Naive thymus-derived CD8-positive, alpha-beta T cell (primary cell): ENCODE measurements around the gene PLK1. TPM values are rescaled to one million over a fixed set of nuclear protein-coding genes. Genes with fewer than 3 reads are reported as not detected.
"Not testable (repeated sequence)": the region's sequence is repeated elsewhere in the genome, so short reads cannot be mapped to it uniquely, and the experiment has no call there.

Experiments used
- ATAC-seq, 2 donors: fragments of 150-1000 bp; cut with Tn5 transposase in 1 of 2; sonication (Bioruptor Pico), chemical (Tn5 transposase) in 1 of 2; 1 replicate in 1 of 2; 2 replicates in 1 of 2; pipeline ENCODE4 v1.10.0; 2021; ENCODE audit warnings: mild to moderate bottlenecking in 2 of 2, moderate library complexity in 2 of 2
- POLR2A ChIA-PET: fragments of 350-600 bp; sonication (Branson Sonifier 250); formaldehyde crosslinking; loops from one replicate; lab custom pipeline; 2021; ENCODE audit warnings: antibody characterized with exemption; lab: Charles Lee
- DNase-seq, 10 donors: peaks; one replicate each; pipeline versions ENCODE4 v3.0.0 to v3.0.0-alpha.2; 2020 to 2022
- H3K27ac Mint-ChIP-seq, 10 donors: one replicate each; pipeline ENCODE4 v1.8.0; 2020 to 2022; ENCODE audit warnings: mild to moderate bottlenecking in 10 of 10, mixed read lengths in 10 of 10, moderate library complexity in 4 of 10, inconsistent platforms in 1 of 10
- H3K27me3 Mint-ChIP-seq, 5 donors: one replicate each; pipeline ENCODE4 v1.8.0; 2021 to 2022; ENCODE audit warnings: mixed read lengths in 5 of 5
- H3K36me3 Mint-ChIP-seq, 3 donors: one replicate each; pipeline ENCODE4 v1.8.0; 2020 to 2022; ENCODE audit warnings: mixed read lengths in 3 of 3, mild to moderate bottlenecking in 2 of 3, inconsistent platforms in 1 of 3
- H3K4me1 Mint-ChIP-seq, 4 donors: one replicate each; pipeline ENCODE4 v1.8.0; 2021 to 2022; ENCODE audit warnings: mixed read lengths in 4 of 4
- H3K4me3 Mint-ChIP-seq, 10 donors: one replicate each; pipeline ENCODE4 v1.8.0; 2020 to 2022; ENCODE audit warnings: mild to moderate bottlenecking in 10 of 10, mixed read lengths in 10 of 10, moderate library complexity in 6 of 10, inconsistent platforms in 1 of 10
- H3K9me3 Mint-ChIP-seq, 9 donors: one replicate each; pipeline ENCODE4 v1.8.0; 2020 to 2022; ENCODE audit warnings: mixed read lengths in 9 of 9, mild to moderate bottlenecking in 3 of 9, inconsistent platforms in 1 of 9, moderate library complexity in 1 of 9
- polyA plus RNA-seq, 3 donors: library from polyadenylated mRNA; unstranded; fragments of 300-500 nt; fragmentation: Illumina TruSeq; gene quantifications; one replicate each; pipeline ENCODE4 v1.2.3, GENCODE V29; 2021
- total RNA-seq, 8 experiments: library from RNA in 2 of 8; stranded (reverse) in 2 of 8; gene quantifications; one replicate each; pipeline ENCODE4 v1.2.3 and lab custom pipeline; 2021 to 2026

The PLK1 gene
- total and polyA plus RNA-seq, 5 experiments from 2014 or later = 2.5 to 3.2 TPM; not detected in 3

GRCh38 chr16:23724096-23724784 is 45.6 kb downstream of the PLK1 start:
- no peak overlapping the region for H3K27ac Mint-ChIP-seq
- peaks cover 13 to 28% (median 17%) of the 10 kb centered on the region in 5 donors for H3K27me3 Mint-ChIP-seq
- H3K9me3 Mint-ChIP-seq = peaks cover 0 to 29% (median 10%) of the 10 kb centered on the region in 9 donors
- ATAC-seq (no peak), DNase-seq (no peak)
- no peak overlapping the region for H3K4me3 Mint-ChIP-seq
- POLR2A ChIA-PET = no interaction called here
- H3K4me1 Mint-ChIP-seq = peaks cover 2 to 6% (median 4%) of the 10 kb centered on the region in 4 donors
- peaks cover 4 to 12% (median 4%) of the 10 kb centered on the region in 3 donors for H3K36me3 Mint-ChIP-seq

DNA sequence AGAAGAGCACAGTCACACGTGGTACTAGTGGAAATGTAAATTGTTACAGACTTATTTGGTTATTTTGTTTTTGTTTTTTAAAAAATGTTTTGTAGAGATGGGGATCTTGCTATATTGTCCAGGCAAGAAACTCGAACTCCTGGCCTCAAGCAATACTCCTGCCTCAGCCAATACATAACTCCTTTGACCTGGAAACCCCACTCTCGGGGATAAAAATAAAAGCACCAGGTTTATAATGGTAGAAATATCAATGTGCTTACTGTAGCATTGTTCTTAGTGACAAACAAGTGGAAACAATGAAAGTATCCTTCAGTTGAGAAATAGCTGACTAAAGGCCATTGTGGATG is 46.1 kb downstream of the PLK1 start:
- Mint-ChIP-seq H3K27me3 (peaks cover 14 to 33% (median 22%) of the 10 kb centered on the region in 5 donors), H3K4me1 (peaks cover 2 to 6% (median 4%) of the 10 kb centered on the region in 4 donors), H3K4me3 (no peak overlapping the region), H3K9me3 (peaks cover 0 to 29% (median 10%) of the 10 kb centered on the region in 9 donors), H3K36me3 (peaks cover 4 to 12% (median 4%) of the 10 kb centered on the region in 3 donors), H3K27ac (no peak overlapping the region)
- POLR2A ChIA-PET = no interaction called here
- no peak for ATAC-seq
- no peak for DNase-seq

DNA sequence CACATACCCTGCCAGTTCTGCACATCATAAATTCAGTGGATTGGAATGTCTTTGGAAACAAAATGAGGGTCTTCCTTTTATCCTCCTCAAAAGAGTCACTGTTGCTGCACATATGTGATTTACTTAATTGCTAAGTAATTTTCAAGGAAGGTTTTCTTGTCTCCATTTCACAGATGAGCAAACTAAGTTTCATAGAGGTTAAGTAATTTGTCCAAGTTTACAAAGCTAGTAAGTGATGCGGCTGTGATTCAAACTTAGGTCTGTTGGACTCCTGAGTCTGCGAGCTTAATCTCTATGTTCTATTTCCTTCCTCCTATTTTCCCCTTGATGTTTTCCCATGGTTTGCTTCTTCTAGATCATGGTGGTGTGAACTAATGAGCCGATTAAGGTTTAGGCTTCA is 48.0 kb downstream of the PLK1 start:
- POLR2A ChIA-PET = no interaction called here
- no peak for DNase-seq
- H3K4me3 Mint-ChIP-seq = no peak overlapping the region
- H3K27me3 Mint-ChIP-seq = peaks cover 15 to 37% (median 21%) of the 10 kb centered on the region in 5 donors
- peaks cover 4 to 8% (median 4%) of the 10 kb centered on the region in 3 donors for H3K36me3 Mint-ChIP-seq
- ATAC-seq = no peak
- H3K27ac Mint-ChIP-seq = no peak overlapping the region
- peaks cover 2 to 6% (median 4%) of the 10 kb centered on the region in 4 donors for H3K4me1 Mint-ChIP-seq
- peaks cover 0 to 18% (median 9%) of the 10 kb centered on the region in 9 donors for H3K9me3 Mint-ChIP-seq

DNA sequence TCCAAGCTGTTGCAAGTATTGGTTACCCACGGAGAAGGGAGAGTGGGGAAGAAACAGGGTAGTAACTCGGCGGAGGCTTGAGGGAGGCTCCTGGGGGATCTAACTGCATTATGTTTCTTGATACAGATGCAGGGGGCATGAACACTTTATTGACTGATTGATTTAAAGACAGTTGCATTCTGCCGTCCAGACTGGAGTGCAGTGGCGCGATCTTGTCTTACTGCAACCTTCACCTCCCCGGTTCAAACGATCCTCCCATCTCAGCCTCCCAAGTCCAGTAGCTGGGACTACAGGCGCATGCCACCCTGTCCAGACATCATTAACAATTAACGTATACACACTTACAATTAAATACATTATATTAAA is 49.4 kb downstream of the PLK1 start:
- ATAC-seq (no peak), DNase-seq (no peak)
- POLR2A ChIA-PET = no interaction called here
- H3K27me3 Mint-ChIP-seq = peaks cover 11 to 42% (median 16%) of the 10 kb centered on the region in 5 donors
- H3K4me3 Mint-ChIP-seq = no peak overlapping the region
- peaks cover 0 to 6% (median 3%) of the 10 kb centered on the region in 9 donors for H3K9me3 Mint-ChIP-seq
- peaks cover under 1 to 3% (median 1%) of the 10 kb centered on the region in 3 donors for H3K36me3 Mint-ChIP-seq
- H3K27ac Mint-ChIP-seq = no peak overlapping the region
- H3K4me1 Mint-ChIP-seq = peaks cover 2 to 6% (median 3%) of the 10 kb centered on the region in 4 donors

DNA sequence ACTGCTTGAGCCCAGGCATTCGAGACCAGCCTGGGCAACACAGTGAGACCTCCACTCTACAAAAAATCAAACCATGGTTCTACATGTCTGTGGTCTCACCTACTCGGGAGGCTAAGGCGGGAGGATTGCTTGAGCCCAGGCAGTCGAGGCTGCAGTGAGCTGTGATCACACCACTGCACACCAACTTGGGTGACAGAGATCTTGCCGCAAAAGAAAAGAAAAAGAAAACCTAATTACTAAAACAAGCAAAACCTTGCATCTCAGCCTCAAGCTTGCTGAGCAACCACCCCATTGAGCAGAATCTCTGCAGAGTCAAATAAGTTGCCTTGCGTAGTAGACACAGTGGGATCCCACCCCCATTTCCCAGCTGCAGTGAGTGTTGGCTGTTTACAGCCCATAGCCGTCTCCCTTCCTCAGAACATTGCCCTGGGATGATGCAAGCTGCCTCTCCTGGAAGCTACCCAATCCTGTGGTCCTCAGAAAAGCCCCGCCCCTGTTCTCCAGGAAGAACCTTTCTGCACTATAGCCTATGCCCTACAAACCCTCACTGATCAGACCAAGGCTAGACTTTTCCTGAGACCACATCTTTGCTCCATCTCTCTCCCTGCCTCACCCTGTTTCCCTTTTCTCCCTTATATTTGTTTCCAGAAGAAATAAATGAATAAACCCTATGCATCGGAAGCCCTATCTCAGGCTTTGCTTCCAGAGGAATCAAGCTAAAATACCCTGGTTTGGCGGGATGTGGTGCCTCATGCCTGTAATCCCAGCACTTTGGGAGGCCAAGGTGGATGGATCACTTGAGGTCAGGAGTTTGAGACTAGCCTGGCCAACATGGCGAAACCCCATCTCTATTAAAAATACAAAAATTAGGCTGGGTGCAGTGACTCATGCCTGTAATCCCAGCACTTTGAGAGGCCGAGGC is 51.1 kb downstream of the PLK1 start:
- H3K9me3 Mint-ChIP-seq = no peaks in the 10 kb centered on the region
- no peak overlapping the region for H3K27ac Mint-ChIP-seq
- H3K4me1 Mint-ChIP-seq = peaks cover 2 to 6% (median 2%) of the 10 kb centered on the region in 4 donors
- no peak for DNase-seq
- POLR2A ChIA-PET = no interaction called here
- H3K27me3 Mint-ChIP-seq = peaks cover 9 to 32% (median 14%) of the 10 kb centered on the region in 5 donors
- H3K4me3 Mint-ChIP-seq = no peak overlapping the region
- no peaks in the 10 kb centered on the region for H3K36me3 Mint-ChIP-seq
- no peak for ATAC-seq

DNA sequence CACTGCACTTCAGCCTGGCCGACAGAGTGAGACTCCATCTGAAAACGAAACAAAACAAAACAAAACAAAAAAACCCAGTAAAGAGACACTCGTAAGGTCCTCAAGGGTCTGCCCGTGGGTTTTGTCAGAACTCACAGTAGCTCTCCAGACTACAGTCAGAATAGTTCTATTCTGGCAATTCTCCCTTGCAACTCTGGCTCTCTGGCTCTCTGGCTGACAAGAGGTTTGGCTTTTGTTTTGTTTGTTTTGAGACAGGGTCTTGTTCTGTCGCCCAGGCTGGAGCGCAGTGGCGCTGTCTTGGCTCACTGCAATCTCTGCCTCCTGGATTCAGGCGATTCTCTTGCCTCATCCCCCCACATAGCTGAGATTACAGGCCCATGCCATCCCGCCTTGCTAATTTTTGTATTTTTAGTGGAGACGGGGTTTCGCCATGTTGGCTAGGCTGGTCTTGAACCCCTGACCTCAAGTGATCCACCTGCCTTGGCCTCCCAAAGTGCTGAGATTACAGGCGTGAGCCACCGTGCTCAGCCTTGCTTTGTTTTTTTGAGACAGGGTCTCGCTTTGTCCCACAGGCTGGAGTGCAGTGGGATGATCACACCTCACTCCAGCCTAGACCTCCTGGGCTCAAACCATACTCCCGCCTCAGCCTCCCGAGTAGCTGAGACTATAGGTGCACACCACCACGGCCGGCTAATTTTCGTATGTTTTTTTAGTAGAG is 55.6 kb downstream of the PLK1 start:
- no peak overlapping the region for H3K4me3 Mint-ChIP-seq
- peak overlapping the region in 1 of 10 donors; percentile 73 for H3K27ac Mint-ChIP-seq
- peaks cover 0 to 4% (median 1%) of the 10 kb centered on the region in 4 donors for H3K4me1 Mint-ChIP-seq
- H3K36me3 Mint-ChIP-seq = no peaks in the 10 kb centered on the region
- POLR2A ChIA-PET = no interaction called here
- H3K27me3 Mint-ChIP-seq = peaks cover 6 to 30% (median 11%) of the 10 kb centered on the region in 5 donors
- no peaks in the 10 kb centered on the region for H3K9me3 Mint-ChIP-seq
- DNase-seq (no peak), ATAC-seq (no peak)

DNA sequence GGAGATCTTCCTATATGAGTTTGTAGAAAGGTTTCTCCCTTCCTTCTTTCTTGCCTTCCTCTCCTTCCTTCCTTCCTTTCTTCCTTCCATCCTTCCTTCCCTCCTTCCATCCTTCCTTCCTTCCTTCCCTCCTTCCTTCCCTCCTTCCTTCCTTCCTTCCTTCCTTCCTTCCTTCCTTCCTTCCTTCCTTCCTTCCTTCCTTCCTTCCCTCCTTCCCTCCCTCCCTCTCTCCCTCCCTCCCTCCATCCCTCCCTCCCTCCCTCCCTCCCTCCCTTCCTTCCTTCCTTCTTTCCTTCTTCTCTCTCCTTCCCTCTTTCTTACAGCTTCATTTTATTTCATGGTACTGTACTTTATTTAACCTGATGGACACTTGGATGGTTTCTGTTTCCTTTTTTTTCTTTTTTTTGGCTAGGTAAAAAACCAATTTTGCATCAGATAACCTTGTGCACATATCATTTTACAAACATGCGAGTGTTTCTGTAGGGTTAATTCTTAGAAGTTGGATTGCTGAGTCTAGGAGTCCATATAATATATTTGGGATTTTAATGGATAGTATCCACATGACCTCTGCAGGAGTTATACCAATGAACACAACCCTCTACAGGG is 58.8 kb downstream of the PLK1 start:
- POLR2A ChIA-PET, DNase-seq, H3K27ac Mint-ChIP-seq, H3K4me3 Mint-ChIP-seq, H3K36me3 Mint-ChIP-seq, H3K9me3 Mint-ChIP-seq, ATAC-seq, H3K4me1 Mint-ChIP-seq: not testable (repeated sequence)
- H3K27me3 Mint-ChIP-seq = peaks cover 3 to 21% (median 11%) of the 10 kb centered on the region in 5 donors

DNA sequence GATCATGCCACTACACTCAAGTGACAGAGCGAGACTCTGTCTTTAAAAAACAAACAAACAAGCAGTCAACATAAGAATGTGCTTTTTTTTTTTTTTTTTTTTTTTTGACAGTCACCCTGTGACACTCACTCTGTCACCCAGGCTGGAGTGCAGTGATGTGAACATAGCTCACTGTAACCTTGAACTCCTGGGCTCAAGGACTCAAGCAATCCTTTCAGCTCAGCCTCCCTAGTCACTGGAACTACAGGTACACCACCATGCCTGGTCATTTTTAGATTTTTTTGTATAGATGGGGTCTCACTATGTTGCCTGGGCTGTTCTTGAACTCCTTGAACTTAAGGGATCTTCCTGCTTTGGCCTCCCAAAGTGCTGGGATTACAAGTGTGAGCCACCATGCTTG is 60.8 kb downstream of the PLK1 start:
- no peaks in the 10 kb centered on the region for H3K36me3 Mint-ChIP-seq
- peaks cover 3 to 40% (median 20%) of the 10 kb centered on the region in 5 donors for H3K27me3 Mint-ChIP-seq
- no peak overlapping the region for H3K27ac Mint-ChIP-seq
- peaks cover 0 to 4% (median 1%) of the 10 kb centered on the region in 4 donors for H3K4me1 Mint-ChIP-seq
- DNase-seq = no peak
- no peak for ATAC-seq
- no peak overlapping the region for H3K4me3 Mint-ChIP-seq
- POLR2A ChIA-PET = no interaction called here
- peaks cover 0 to 3% (median 0%) of the 10 kb centered on the region in 9 donors for H3K9me3 Mint-ChIP-seq

Other genes starting within 250 kb of the PLK1 start
- 10 to 100 TPM; 23.3 to 26.2 TPM for gene COG7, start 225.7 kb upstream of the PLK1 start, total RNA-seq
- gene COG7, start 225.7 kb upstream of the PLK1 start, polyA plus RNA-seq = 10 to 100 TPM in 1 of 3 donors, 1 to 10 TPM in 2; 8.4 to 10.9 (median 9.2) TPM
- gene GGA2, start 168.4 kb upstream of the PLK1 start, total RNA-seq = 10 to 100 TPM; 87.5 to 94.6 TPM
- gene GGA2, start 168.4 kb upstream of the PLK1 start, polyA plus RNA-seq = 10 to 100 TPM; 37.7 to 56.7 (median 39.4) TPM
- gene EARS2, start 121.5 kb upstream of the PLK1 start, total RNA-seq = 10 to 100 TPM; 16.9 to 18.1 TPM
- 10 to 100 TPM; 14.1 to 19.9 (median 18.3) TPM for gene EARS2, start 121.5 kb upstream of the PLK1 start, polyA plus RNA-seq
- 10 to 100 TPM; 52.5 to 58.7 TPM for gene UBFD1, start 121.2 kb upstream of the PLK1 start, total RNA-seq
- gene UBFD1, start 121.2 kb upstream of the PLK1 start, polyA plus RNA-seq = 10 to 100 TPM; 12.2 to 15.4 (median 12.6) TPM
- gene NDUFAB1, start 82.6 kb upstream of the PLK1 start, total RNA-seq = 10 to 100 TPM; 36.8 to 42.9 TPM
- gene NDUFAB1, start 82.6 kb upstream of the PLK1 start, polyA plus RNA-seq = 100 to 1,000 TPM; 182 to 220 (median 206) TPM
- gene PALB2, start 37.6 kb upstream of the PLK1 start, total RNA-seq = 10 to 100 TPM; 14.6 to 19.0 TPM
- 1 to 10 TPM; 3.4 to 9.7 (median 9.5) TPM for gene PALB2, start 37.6 kb upstream of the PLK1 start, polyA plus RNA-seq
- 10 to 100 TPM; 64.9 to 68.8 TPM for gene DCTN5, start 37.4 kb upstream of the PLK1 start, total RNA-seq
- 10 to 100 TPM; 43.8 to 65.8 (median 58.4) TPM for gene DCTN5, start 37.4 kb upstream of the PLK1 start, polyA plus RNA-seq
- gene ERN2, start 34.3 kb downstream of the PLK1 start, total RNA-seq = not detected
- not detected for gene ERN2, start 34.3 kb downstream of the PLK1 start, polyA plus RNA-seq
- not detected for gene CHP2, start 76.1 kb downstream of the PLK1 start, total RNA-seq
- gene CHP2, start 76.1 kb downstream of the PLK1 start, polyA plus RNA-seq = not detected
- gene PRKCB, start 157.1 kb downstream of the PLK1 start, total RNA-seq = 100 to 1,000 TPM; 123 to 129 TPM
- gene PRKCB, start 157.1 kb downstream of the PLK1 start, polyA plus RNA-seq = 100 to 1,000 TPM in 2 of 3 donors, 10 to 100 TPM in 1; 57.2 to 142 (median 107) TPM